Cardiac fibroblast (primary cell): ENCODE data around the gene ZBTB7C.

Source experiments
- DNase-seq, 2 donors: peaks; one replicate each; pipeline versions ENCODE4 v3.0.0 to v3.0.0-alpha.2; 2010; ENCODE audit warnings: low read depth in 2 of 2
- H3K4me3 ChIP-seq, 2 donors: replicated peaks in 1 of 2; 1 replicate in 1 of 2; 2 replicates in 1 of 2; pipeline ENCODE4 v1.5.1; 2011; ENCODE audit warnings: low read depth in 2 of 2, low read length in 2 of 2, mild to moderate bottlenecking in 2 of 2, moderate library complexity in 1 of 2
- TF ChIP-seq, protein P1 (sequence below): IDR thresholded peaks from one replicate; pipeline ENCODE4 v1.5.1; 2011; ENCODE audit warnings: low read depth, mild to moderate bottlenecking, low read length, inconsistent platforms

ZBTB7C gene

GRCh38 chr18:48140731-48141130, 268.5 kb downstream of the ZBTB7C start:
- H3K4me3 ChIP-seq: no peak overlapping the region
- no peak for DNase-seq
- TF ChIP-seq, protein P1, sequence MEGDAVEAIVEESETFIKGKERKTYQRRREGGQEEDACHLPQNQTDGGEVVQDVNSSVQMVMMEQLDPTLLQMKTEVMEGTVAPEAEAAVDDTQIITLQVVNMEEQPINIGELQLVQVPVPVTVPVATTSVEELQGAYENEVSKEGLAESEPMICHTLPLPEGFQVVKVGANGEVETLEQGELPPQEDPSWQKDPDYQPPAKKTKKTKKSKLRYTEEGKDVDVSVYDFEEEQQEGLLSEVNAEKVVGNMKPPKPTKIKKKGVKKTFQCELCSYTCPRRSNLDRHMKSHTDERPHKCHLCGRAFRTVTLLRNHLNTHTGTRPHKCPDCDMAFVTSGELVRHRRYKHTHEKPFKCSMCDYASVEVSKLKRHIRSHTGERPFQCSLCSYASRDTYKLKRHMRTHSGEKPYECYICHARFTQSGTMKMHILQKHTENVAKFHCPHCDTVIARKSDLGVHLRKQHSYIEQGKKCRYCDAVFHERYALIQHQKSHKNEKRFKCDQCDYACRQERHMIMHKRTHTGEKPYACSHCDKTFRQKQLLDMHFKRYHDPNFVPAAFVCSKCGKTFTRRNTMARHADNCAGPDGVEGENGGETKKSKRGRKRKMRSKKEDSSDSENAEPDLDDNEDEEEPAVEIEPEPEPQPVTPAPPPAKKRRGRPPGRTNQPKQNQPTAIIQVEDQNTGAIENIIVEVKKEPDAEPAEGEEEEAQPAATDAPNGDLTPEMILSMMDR: no peak

DNA sequence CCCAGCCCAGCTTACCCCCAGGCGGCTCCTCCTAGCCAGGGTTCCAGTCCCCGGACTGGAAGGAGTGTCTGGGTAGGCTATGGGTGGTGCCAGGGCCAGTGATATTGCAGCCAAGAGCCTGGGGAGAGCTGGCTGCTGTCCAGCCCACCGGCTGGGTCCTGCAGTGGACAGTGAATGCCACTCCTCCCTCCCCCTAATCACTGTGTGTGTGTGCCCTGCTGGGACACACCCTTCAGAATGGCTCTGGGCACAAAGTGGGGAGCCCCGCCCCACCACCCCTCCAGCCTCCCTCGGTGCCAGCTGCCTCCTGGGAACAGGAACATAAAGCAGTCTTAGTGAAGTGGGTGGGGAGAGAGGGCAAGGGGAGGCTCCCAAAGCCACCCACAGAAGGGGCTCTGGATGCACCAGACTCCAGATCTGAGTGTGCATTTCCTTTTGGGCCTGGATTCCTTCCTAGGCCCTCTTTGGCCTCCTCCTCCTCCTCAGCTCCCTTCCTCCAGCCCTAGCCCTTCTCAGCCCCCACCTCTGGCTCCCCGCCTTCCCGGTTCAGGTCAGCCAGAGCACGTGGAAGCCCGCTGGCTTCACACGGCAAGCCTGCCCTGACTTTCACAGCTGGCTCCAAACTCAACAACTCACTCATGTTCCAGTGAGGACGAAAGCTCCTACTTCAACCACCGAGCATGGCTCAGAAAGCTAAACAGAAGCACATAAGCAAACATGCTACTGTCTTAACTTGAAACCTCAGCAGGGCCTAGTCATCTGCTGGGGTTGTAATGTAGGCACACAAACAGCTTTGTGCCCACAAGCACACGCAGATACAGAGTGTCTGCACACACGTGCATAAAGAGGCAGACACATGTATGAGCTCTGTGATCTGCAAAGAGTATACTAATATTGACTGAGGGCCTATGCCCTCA, 269.5 kb downstream of the ZBTB7C start:
- no peak overlapping the region for H3K4me3 ChIP-seq
- TF ChIP-seq, protein P1: no peak
- DNase-seq: no peak

DNA sequence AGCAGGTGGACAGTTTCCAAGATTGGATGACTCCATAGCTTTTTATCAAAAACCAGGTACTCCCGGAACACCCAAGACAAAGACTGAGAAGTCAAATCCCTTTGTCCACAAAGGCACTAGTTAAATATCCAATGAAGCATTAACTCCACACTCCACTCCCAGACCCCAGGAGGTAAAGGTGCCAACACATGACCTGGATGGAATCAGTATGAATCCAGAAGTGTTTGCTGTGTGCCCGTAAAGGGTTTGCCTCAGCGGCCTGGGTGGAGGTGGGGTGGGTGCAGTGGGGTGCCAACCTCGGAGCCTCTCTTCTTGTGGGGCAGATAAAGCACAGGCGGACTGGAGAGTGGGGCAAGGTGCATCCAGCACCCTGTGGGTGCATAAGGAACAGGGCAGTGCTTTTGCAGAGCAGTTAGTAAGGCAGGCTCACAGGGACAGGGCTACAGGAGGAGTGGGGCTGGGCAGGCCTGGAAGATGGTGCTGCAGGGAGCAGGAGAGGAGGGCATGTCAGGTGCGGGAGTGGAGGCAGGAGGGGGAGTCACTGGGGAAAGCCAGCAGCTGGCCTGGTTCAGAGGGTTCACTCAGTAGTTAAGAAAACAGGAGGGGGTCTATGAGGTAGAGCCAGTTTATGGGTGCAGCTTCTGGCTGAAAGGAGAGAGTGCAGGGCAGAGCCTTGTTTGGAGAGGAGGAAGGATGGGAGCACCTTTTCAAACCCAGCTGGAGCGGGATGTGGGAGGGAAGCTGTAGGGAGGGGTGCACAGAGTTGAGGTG, 270.3 kb downstream of the ZBTB7C start:
- DNase-seq: no peak
- H3K4me3 ChIP-seq: no peak overlapping the region
- TF ChIP-seq, protein P1: no peak

DNA sequence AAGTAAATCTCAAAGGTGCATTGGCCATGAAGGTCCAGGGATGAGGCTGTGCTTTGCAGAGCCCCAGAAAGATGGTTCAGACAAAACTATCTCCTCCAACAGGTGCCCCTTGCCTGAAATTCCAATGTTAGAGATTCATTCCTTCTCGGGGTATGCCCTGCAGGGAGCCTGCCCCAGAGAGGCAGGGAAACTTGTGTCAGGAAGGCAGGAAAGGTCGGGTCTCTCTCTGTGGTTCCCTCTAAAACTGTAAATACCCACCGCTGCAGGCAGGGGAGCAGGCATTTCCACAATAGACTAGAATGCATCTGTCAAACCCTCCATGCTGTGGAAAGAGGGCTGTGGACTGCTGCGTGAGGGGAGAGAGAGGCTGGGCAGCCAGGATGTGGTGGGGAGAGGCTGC, 271.0 kb downstream of the ZBTB7C start:
- TF ChIP-seq, protein P1: no peak
- no peak for DNase-seq

GRCh38 chr18:48137374-48138081, 271.7 kb downstream of the ZBTB7C start:
- no peak for DNase-seq
- TF ChIP-seq, protein P1: no peak

More for the DNA sequence above, 271.0 kb downstream of the ZBTB7C start:
- H3K4me3 ChIP-seq: no peak overlapping the region

GRCh38 chr18:48136827-48137373, 272.3 kb downstream of the ZBTB7C start:
- TF ChIP-seq, protein P1: no peak

More at GRCh38 chr18:48137374-48138081, 271.7 kb downstream of the ZBTB7C start:
- H3K4me3 ChIP-seq: no peak overlapping the region

More at GRCh38 chr18:48136827-48137373, 272.3 kb downstream of the ZBTB7C start:
- H3K4me3 ChIP-seq: peak overlapping the region; percentile 31 to 35
- DNase-seq: no peak
